Measurements from ENCODE around the gene TGFBR2.

TGFBR2 gene

DNA sequence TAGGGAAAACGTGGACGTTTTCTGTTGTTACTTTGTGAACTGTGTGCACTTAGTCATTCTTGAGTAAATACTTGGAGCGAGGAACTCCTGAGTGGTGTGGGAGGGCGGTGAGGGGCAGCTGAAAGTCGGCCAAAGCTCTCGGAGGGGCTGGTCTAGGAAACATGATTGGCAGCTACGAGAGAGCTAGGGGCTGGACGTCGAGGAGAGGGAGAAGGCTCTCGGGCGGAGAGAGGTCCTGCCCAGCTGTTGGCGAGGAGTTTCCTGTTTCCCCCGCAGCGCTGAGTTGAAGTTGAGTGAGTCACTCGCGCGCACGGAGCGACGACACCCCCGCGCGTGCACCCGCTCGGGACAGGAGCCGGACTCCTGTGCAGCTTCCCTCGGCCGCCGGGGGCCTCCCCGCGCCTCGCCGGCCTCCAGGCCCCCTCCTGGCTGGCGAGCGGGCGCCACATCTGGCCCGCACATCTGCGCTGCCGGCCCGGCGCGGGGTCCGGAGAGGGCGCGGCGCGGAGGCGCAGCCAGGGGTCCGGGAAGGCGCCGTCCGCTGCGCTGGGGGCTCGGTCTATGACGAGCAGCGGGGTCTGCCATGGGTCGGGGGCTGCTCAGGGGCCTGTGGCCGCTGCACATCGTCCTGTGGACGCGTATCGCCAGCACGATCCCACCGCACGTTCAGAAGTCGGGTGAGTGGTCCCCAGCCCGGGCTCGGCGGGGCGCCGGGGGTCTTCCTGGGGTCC lies at the start of gene TGFBR2:
Gene TGFBR2, plus strand, starts transcription at position 301 of the 731 bp plus-strand sequence. Its CDS starts 283 bp downstream, at position 584.
- H3K36me3 ChIP-seq (ENCODE audit: control insufficient read depth, insufficient read depth, low read length): no peaks in the 10 kb centered on the region
- no peaks in the 10 kb centered on the region for H3K27me3 ChIP-seq (ENCODE audit: control insufficient read depth, insufficient read depth, low read length)
- H3K4me1 ChIP-seq (ENCODE audit: control insufficient read depth, insufficient read depth, low read length): peaks cover 19% of the 10 kb centered on the region
- no peaks in the 10 kb centered on the region for H3K9me3 ChIP-seq (ENCODE audit: control insufficient read depth, low read length)
- H3K4me3 ChIP-seq (ENCODE audit: low read length): peak within 1 kb of the TSS; percentile 77
- H3K9ac ChIP-seq (ENCODE audit: low read length): peak within 1 kb of the TSS; percentile 90

DNA sequence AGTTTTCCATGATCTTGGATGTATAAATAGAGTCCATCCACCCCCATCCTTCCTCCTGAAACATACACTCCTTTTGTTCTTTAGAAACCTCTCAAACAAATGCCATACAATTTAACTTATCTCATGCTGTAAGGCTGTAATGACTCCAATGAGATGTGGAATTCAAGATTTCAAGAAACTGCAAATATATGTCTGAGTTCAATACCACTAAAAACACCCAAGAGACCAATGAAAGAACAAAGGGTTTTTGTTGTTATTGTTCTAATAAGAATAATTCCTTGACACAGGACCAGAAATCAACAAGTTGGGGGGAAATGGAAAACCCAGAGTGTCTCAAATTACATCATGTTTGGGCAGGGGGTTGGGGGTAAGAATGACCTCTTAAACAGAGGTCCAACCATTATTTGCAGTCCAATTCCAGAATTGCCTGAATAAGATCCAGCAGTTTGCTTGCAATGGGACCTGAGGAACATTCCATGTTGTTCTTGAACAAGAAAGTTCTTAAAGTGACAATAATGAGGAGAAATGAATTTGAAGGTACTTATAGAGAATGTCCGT lies 48.6 kb upstream of the TGFBR2 start:
- H3K9me3 ChIP-seq (ENCODE audit: control insufficient read depth, low read length): no peaks in the 10 kb centered on the region
- H3K27me3 ChIP-seq (ENCODE audit: control insufficient read depth, insufficient read depth, low read length): no peaks in the 10 kb centered on the region
- no peak overlapping the region for H3K4me3 ChIP-seq (ENCODE audit: low read length)
- no peaks in the 10 kb centered on the region for H3K36me3 ChIP-seq (ENCODE audit: control insufficient read depth, insufficient read depth, low read length)
- H3K4me1 ChIP-seq (ENCODE audit: control insufficient read depth, insufficient read depth, low read length): no peaks in the 10 kb centered on the region
- no peak overlapping the region for H3K9ac ChIP-seq (ENCODE audit: low read length)

DNA sequence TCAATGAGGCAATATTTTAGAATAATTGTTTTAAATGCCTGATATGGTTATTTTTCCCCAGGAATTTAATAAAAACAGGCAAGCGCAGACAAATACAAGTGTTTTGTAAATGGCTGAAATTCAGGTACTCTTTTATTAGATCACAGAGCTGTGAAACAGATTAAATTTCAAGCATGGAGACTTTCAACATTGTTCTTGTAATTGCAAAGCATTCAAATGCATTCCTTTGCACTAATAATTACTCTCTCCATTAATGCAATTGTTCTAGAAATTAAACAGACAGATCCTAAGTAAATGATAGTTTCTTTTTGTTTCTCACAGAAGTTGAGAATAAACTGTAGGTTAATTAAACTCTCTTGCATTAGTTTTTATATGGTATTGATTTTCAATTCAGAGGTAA lies 42.4 kb upstream of the TGFBR2 start:
- H3K4me3 ChIP-seq (ENCODE audit: low read length): no peak overlapping the region

DNA sequence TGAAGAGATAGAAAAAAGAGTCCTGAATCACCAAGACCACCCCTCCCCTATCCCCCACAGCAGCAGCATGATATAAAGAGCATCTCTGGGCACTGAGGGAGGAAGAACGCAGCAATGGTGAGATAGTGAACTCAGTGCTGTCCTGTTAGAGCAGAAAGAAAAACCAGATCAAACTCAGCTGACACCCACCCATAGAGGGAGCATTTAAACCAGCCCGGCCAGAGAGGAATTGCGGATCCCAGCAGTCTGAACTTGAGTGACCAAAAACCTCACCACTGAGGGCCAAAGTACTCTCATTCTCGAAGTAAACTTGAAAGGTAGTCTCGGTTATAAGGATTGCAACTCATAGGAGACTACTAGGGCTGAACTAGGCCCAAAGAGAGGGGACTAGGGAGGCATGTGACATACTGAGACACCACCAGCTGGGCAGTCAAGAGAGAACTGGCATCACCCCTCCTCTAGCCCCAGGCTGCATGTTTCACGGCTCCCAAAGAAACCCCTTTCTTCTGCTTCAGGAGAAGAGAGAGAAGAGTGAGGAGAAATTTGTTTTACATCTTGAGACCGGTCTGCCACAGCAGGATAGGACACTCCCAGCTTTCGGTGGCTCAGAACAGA lies 39.2 kb upstream of the TGFBR2 start:
- Histone ChIP-seq H3K9me3 (ENCODE audit: control insufficient read depth, low read length) (no peaks in the 10 kb centered on the region), H3K36me3 (ENCODE audit: control insufficient read depth, insufficient read depth, low read length) (no peaks in the 10 kb centered on the region), H3K27me3 (ENCODE audit: control insufficient read depth, insufficient read depth, low read length) (no peaks in the 10 kb centered on the region), H3K4me1 (ENCODE audit: control insufficient read depth, insufficient read depth, low read length) (no peaks in the 10 kb centered on the region), H3K4me3 (ENCODE audit: low read length) (no peak overlapping the region), H3K9ac (ENCODE audit: low read length) (no peak overlapping the region)

More for the DNA sequence above, 42.4 kb upstream of the TGFBR2 start:
- Histone ChIP-seq H3K9ac (ENCODE audit: low read length) (no peak overlapping the region), H3K9me3 (ENCODE audit: control insufficient read depth, low read length) (no peaks in the 10 kb centered on the region), H3K27me3 (ENCODE audit: control insufficient read depth, insufficient read depth, low read length) (no peaks in the 10 kb centered on the region), H3K36me3 (ENCODE audit: control insufficient read depth, insufficient read depth, low read length) (no peaks in the 10 kb centered on the region), H3K4me1 (ENCODE audit: control insufficient read depth, insufficient read depth, low read length) (no peaks in the 10 kb centered on the region)

DNA sequence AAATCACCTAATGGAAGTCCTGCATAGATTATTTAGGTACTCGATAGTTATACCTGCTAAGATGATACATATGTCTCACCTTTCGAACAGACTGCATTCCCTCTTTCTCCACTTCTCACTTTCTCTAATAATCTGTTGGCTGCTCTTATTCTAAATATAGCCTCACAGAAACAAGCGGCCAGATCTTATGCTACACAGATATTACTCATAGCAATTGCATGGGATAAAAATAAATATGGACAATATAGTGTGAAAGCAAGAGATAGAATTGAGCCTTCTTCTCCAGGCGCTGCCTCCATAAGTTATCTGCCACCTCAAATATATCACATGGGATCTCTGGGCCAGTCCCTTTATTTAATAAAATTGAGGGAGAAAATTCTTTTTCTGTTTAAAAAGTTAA lies 29.5 kb upstream of the TGFBR2 start:
- Histone ChIP-seq H3K36me3 (ENCODE audit: control insufficient read depth, insufficient read depth, low read length) (no peaks in the 10 kb centered on the region), H3K9ac (ENCODE audit: low read length) (no peak overlapping the region), H3K4me3 (ENCODE audit: low read length) (no peak overlapping the region), H3K27me3 (ENCODE audit: control insufficient read depth, insufficient read depth, low read length) (no peaks in the 10 kb centered on the region), H3K9me3 (ENCODE audit: control insufficient read depth, low read length) (no peaks in the 10 kb centered on the region), H3K4me1 (ENCODE audit: control insufficient read depth, insufficient read depth, low read length) (peaks cover 9% of the 10 kb centered on the region)

DNA sequence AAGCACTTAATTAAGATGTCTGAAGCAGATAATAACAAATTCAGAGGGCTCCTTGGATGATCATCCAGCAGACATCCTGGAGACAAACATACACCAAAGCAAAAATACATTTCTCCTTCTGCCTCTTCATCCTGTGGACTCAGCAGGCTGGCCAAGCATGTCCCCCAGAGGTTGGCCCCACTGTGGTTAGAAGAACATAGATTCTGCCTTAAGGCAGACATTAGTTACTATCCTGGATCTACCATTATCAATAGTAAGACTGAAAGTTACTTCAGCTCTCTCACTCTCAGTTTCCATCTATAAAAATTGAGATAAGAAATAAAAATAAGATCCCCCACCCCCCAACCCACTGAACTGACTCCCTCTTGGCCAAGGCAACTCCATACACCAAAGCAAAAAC lies 28.6 kb upstream of the TGFBR2 start:
- Histone ChIP-seq H3K36me3 (ENCODE audit: control insufficient read depth, insufficient read depth, low read length) (no peaks in the 10 kb centered on the region), H3K4me3 (ENCODE audit: low read length) (no peak overlapping the region), H3K27me3 (ENCODE audit: control insufficient read depth, insufficient read depth, low read length) (no peaks in the 10 kb centered on the region), H3K9ac (ENCODE audit: low read length) (no peak overlapping the region), H3K4me1 (ENCODE audit: control insufficient read depth, insufficient read depth, low read length) (peaks cover 9% of the 10 kb centered on the region), H3K9me3 (ENCODE audit: control insufficient read depth, low read length) (no peaks in the 10 kb centered on the region)

DNA sequence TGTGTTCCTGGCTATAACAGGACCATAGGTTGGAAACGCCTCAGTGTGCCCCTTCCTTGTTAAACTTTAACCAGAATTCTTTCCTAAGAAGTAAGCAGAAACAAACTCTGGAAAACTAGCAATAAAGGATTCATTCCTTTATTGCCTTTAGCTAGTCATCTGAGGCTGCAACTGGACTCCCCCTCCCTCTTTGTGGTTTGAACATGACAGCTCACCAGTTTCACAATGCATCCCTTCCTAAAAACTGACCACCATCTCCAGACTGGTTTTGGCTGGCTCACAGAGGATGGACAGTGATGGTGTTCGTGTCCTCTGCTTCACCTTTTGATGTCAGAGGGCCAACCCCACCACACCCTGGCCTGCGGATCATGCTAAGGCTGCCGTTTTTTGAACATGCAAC lies 27.9 kb upstream of the TGFBR2 start:
- Histone ChIP-seq H3K27me3 (ENCODE audit: control insufficient read depth, insufficient read depth, low read length) (no peaks in the 10 kb centered on the region), H3K36me3 (ENCODE audit: control insufficient read depth, insufficient read depth, low read length) (no peaks in the 10 kb centered on the region), H3K4me1 (ENCODE audit: control insufficient read depth, insufficient read depth, low read length) (peaks cover 14% of the 10 kb centered on the region), H3K4me3 (ENCODE audit: low read length) (no peak overlapping the region), H3K9ac (ENCODE audit: low read length) (no peak overlapping the region), H3K9me3 (ENCODE audit: control insufficient read depth, low read length) (no peaks in the 10 kb centered on the region)

DNA sequence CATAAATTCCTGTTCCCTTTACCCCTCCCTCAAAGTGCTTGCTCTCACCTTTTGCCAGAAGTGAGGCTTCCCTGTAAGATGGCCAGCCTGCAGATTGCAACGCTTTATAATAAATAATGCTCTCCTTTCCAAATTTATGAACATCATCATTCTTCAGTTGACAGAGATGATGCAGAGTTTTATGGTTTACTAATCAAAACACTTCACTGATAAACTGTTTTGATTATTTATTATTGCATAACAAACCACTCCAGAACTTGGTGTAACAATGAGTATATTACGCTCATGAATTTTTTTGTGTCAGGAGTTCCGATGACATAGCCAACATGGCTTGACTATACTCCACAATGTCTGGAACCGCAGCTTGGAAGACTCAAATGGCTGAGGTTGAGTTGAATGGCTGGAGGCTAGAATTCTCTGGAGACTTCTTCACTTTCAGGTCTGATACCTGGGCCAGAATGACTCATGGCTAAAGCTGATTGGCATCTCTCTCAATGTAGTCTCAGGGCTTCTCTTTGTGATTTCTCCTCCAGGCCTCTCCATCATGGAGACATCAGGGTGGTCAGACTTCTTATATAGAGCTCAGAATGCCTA lies 27.3 kb upstream of the TGFBR2 start:
- H3K36me3 ChIP-seq (ENCODE audit: control insufficient read depth, insufficient read depth, low read length): no peaks in the 10 kb centered on the region
- H3K9me3 ChIP-seq (ENCODE audit: control insufficient read depth, low read length): no peaks in the 10 kb centered on the region
- H3K4me3 ChIP-seq (ENCODE audit: low read length): no peak overlapping the region
- H3K4me1 ChIP-seq (ENCODE audit: control insufficient read depth, insufficient read depth, low read length): peaks cover 18% of the 10 kb centered on the region
- H3K9ac ChIP-seq (ENCODE audit: low read length): no peak overlapping the region
- no peaks in the 10 kb centered on the region for H3K27me3 ChIP-seq (ENCODE audit: control insufficient read depth, insufficient read depth, low read length)

DNA sequence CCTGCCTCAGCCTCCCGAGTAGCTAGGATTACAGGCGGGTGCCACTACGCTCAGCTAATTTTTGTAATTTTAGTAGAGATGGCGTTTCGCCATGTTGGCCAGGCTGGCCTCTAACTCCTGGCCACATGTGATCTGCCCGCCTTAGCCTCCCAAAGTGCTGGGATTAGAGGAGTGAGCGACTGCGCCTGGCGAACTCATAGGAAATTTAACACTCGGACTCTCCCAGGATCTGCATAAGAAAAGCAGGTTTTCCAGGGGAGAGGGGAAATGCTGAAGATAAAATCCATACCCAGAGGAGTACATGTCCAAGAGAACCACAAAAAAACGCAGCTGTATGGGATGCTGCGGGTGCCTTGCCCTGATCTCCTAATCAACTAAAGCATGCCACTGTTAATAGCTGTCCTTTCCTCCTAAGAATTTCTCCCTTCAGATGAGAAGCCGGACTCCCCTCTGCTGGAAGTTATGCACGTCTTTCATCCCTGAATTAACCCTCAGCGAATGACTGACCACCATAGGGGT lies 25.3 kb upstream of the TGFBR2 start:
- Histone ChIP-seq H3K36me3 (ENCODE audit: control insufficient read depth, insufficient read depth, low read length) (no peaks in the 10 kb centered on the region), H3K4me1 (ENCODE audit: control insufficient read depth, insufficient read depth, low read length) (peaks cover 24% of the 10 kb centered on the region), H3K9ac (ENCODE audit: low read length) (no peak overlapping the region)

DNA sequence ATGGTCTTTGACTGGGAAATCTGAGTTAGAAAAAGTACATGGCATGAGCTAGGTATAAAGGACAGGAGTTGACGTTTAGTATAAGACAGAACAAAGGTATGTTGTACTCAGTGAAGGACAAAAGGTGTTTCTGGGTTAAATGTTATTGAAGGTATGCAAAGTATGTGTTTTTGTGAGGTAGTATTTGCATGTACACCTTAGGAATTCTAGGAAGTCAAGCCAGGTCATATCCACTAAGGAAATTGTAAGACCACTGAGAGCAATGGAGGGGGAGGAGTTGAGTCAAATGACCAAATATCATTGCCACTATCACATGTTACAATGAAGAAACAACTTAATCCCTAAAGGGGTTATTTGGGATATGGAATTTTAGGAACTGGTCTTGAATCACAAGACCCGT lies 24.4 kb upstream of the TGFBR2 start:
- no peaks in the 10 kb centered on the region for H3K36me3 ChIP-seq (ENCODE audit: control insufficient read depth, insufficient read depth, low read length)
- H3K9me3 ChIP-seq (ENCODE audit: control insufficient read depth, low read length): no peaks in the 10 kb centered on the region
- no peak overlapping the region for H3K9ac ChIP-seq (ENCODE audit: low read length)

More for the DNA sequence above, 25.3 kb upstream of the TGFBR2 start:
- Histone ChIP-seq H3K4me3 (ENCODE audit: low read length) (no peak overlapping the region), H3K27me3 (ENCODE audit: control insufficient read depth, insufficient read depth, low read length) (no peaks in the 10 kb centered on the region), H3K9me3 (ENCODE audit: control insufficient read depth, low read length) (no peaks in the 10 kb centered on the region)

DNA sequence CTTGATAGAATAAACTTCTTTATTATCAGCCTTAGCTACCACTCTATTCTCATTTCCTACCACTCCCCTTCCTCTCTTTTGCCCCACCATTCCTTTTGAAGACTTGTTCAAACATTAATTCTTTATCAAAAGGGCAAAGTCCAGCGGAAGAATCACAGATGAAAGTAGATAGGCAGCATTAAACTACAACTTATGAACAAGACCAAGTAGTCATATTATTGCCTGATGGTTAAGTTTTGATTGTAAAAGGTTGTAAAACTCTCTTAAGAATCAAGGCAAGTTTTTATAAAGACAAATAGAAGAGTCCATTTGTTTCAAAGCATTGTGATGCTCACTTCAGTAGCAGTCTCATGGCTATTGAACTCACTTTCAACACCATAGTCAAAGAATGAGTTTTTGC lies 22.4 kb upstream of the TGFBR2 start:
- Histone ChIP-seq H3K36me3 (ENCODE audit: control insufficient read depth, insufficient read depth, low read length) (no peaks in the 10 kb centered on the region), H3K27me3 (ENCODE audit: control insufficient read depth, insufficient read depth, low read length) (no peaks in the 10 kb centered on the region), H3K9ac (ENCODE audit: low read length) (no peak overlapping the region), H3K9me3 (ENCODE audit: control insufficient read depth, low read length) (no peaks in the 10 kb centered on the region), H3K4me3 (ENCODE audit: low read length) (no peak overlapping the region), H3K4me1 (ENCODE audit: control insufficient read depth, insufficient read depth, low read length) (peaks cover 16% of the 10 kb centered on the region)

More for the DNA sequence above, 24.4 kb upstream of the TGFBR2 start:
- peaks cover 24% of the 10 kb centered on the region for H3K4me1 ChIP-seq (ENCODE audit: control insufficient read depth, insufficient read depth, low read length)
- H3K27me3 ChIP-seq (ENCODE audit: control insufficient read depth, insufficient read depth, low read length): no peaks in the 10 kb centered on the region
- no peak overlapping the region for H3K4me3 ChIP-seq (ENCODE audit: low read length)

DNA sequence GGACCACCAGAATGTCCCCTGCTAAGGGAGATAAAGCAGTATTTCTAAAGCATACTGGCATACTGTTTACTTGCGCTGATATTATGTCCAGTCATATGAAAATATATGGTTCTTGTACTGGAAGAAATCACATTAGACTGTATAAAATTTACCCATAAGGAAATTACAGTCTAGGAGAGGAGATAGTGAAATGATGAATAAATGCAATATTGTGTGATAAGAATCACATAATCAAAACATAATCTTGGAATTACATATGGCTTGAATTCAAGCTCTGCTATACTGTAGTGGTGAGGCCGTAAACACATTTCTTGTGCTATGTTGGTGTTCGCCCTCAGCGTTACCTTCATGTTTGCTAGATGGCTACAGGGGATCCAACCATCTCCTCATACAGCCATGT lies 20.7 kb upstream of the TGFBR2 start:
- peaks cover 16% of the 10 kb centered on the region for H3K4me1 ChIP-seq (ENCODE audit: control insufficient read depth, insufficient read depth, low read length)

More for the DNA sequence above, 20.7 kb upstream of the TGFBR2 start:
- Histone ChIP-seq H3K9ac (ENCODE audit: low read length) (no peak overlapping the region), H3K4me3 (ENCODE audit: low read length) (no peak overlapping the region), H3K36me3 (ENCODE audit: control insufficient read depth, insufficient read depth, low read length) (no peaks in the 10 kb centered on the region), H3K9me3 (ENCODE audit: control insufficient read depth, low read length) (no peaks in the 10 kb centered on the region), H3K27me3 (ENCODE audit: control insufficient read depth, insufficient read depth, low read length) (no peaks in the 10 kb centered on the region)
